Panc1 (cell line): ENCODE data around the gene MGRN1. TPM values are rescaled to one million over a fixed set of nuclear protein-coding genes. Genes with fewer than 3 reads are reported as not detected.

Experiments used
- ATAC-seq: fragments of 200-7000 bp; cut with Tn5 transposase; 2 replicates; pipeline ENCODE4 v1.9.1; 2020; ENCODE audit warnings: mild to moderate bottlenecking, moderate library complexity
- BruUV-seq: library from RNA; stranded (reverse); fragments of 400-500 nt; replicated peaks from 2 replicates; lab custom pipeline; 2021; lab: Mats Ljungman, UMichigan
- CTCF ChIA-PET: fragments of 300-600 bp; sonication (Branson Sonifier 250); formaldehyde crosslinking; loops from one replicate; lab custom pipeline; 2022; ENCODE audit warnings: antibody characterized with exemption; lab: Charles Lee
- POLR2A ChIA-PET: fragments of 300-600 bp; sonication (Branson Sonifier 250); formaldehyde crosslinking; loops from one replicate; lab custom pipeline; 2022; ENCODE audit warnings: antibody characterized with exemption; lab: Charles Lee
- DNase-seq: peaks from one replicate; pipeline ENCODE4 v3.0.0-alpha.2; 2010; ENCODE audit warnings: low read depth, low spot score
- H3K27ac ChIP-seq: 2 replicates; pipeline ENCODE4 v1.5.1; 2011; ENCODE audit warnings: mild to moderate bottlenecking, low read length, inconsistent platforms
- H3K27me3 ChIP-seq: fragments of 200-500 bp; sonication (Bioruptor generic); 2 replicates; pipeline ENCODE4 v1.6.0; 2014; ENCODE audit warnings: low read length, inconsistent platforms; ENCODE audit not compliant: control insufficient read depth, insufficient read depth
- H3K36me3 ChIP-seq: fragments of 200-500 bp; sonication (Bioruptor generic); 2 replicates; pipeline ENCODE4 v1.5.1; 2014; ENCODE audit warnings: inconsistent platforms, mild to moderate bottlenecking, low read length, moderate library complexity; ENCODE audit not compliant: control insufficient read depth, insufficient read depth
- H3K4me1 ChIP-seq: 2 replicates; pipeline ENCODE4 v1.5.1; 2011; ENCODE audit warnings: inconsistent platforms, mild to moderate bottlenecking, low read length, moderate library complexity; ENCODE audit not compliant: control insufficient read depth, insufficient read depth
- H3K4me3 ChIP-seq, 2 experiments: 2 replicates each; pipeline ENCODE4 v1.5.1; 2011 to 2012; ENCODE audit warnings: low read depth in 2 of 2, low read length in 2 of 2, mild to moderate bottlenecking in 2 of 2, inconsistent platforms in 1 of 2, moderate library complexity in 1 of 2
- H3K9me3 ChIP-seq: fragments of 200-500 bp; sonication (Bioruptor generic); 2 replicates; pipeline ENCODE4 v1.5.1; 2014; ENCODE audit warnings: low read depth, mild to moderate bottlenecking, inconsistent platforms, low read length, moderate library complexity; ENCODE audit not compliant: control insufficient read depth, insufficient read depth
- POLR2AphosphoS5 ChIP-seq: IDR thresholded peaks from 2 replicates; pipeline ENCODE4 v1.6.1; 2012; ENCODE audit warnings: mild to moderate bottlenecking, low read depth, low read length, moderate library complexity
- SIN3A ChIP-seq: IDR thresholded peaks from 2 replicates; pipeline ENCODE4 v1.6.1; 2012; ENCODE audit warnings: low read depth, mild to moderate bottlenecking, low read length, moderate library complexity, borderline replicate concordance; ENCODE audit not compliant: insufficient read depth
- TCF7L2 ChIP-seq: IDR thresholded peaks from 2 replicates; pipeline ENCODE4 v1.6.1; 2011; ENCODE audit warnings: mild to moderate bottlenecking, low read depth, low read length, inconsistent platforms
- in situ Hi-C: cut with HindIII; loops from 2 replicates; pipeline ENCODE4 v1.10.0; 2016; ENCODE audit warnings: low sequenced_read_pairs, low pct_unique_long_range_greater_than_20kb
- intact Hi-C: fragments of 100-400 bp; cut with micrococcal nuclease; formaldehyde crosslinking; loops from one replicate; pipeline ENCODE4 v1.10.0; 2022; ENCODE audit not compliant: unreplicated experiment
- total RNA-seq: library from RNA; stranded (reverse); gene quantifications from one replicate; pipeline ENCODE4 v1.2.1, GENCODE V29; 2021; ENCODE audit not compliant: unreplicated experiment
- TF ChIP-seq, protein P1 (sequence below): fragments of 450-650 bp; IDR thresholded peaks from 2 replicates; pipeline ENCODE4 v1.5.1; 2017; ENCODE audit warnings: mild to moderate bottlenecking
- TF ChIP-seq, protein P2 (sequence below), 2 experiments: IDR thresholded peaks; 2 replicates each; pipeline ENCODE4 v1.6.1; 2011 to 2012; ENCODE audit warnings: low read depth in 2 of 2, control low read depth in 1 of 2, low read length in 1 of 2, mild to moderate bottlenecking in 1 of 2, moderate library complexity in 1 of 2; ENCODE audit not compliant: insufficient read depth in 1 of 2

MGRN1 gene
- total RNA-seq, 1 experiment from 2014 or later, result 59.7 TPM

DNA sequence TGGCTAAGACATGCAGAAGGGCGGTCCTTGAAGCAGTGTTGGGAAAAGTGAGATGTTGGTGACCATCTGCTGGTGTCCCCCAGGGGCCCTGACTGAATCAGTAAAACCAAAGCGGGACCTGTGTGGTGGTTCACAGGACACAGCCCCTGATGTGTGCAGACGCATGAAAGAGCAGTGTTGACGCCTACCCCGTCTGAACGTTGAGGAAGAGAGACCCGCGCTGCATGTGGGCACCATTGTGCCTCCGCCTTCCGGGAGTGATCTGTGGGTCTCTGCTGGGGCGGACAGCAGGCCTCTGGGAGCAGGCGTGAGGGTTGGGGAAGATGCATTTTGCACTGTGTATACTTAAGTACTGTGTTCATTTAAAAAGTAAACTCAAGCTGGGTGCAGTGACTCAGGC lies 31.6 kb downstream of the MGRN1 start:
- DNase-seq (no peak), ATAC-seq (no peak)
- in situ Hi-C loops, result no loop called here
- Histone ChIP-seq H3K27ac (no peak overlapping the region), H3K36me3 (no peaks in the 10 kb centered on the region; the same call in 1 of the 2 replicates), H3K27me3 (no peaks in the 10 kb centered on the region), H3K4me1 (no peaks in the 10 kb centered on the region), H3K4me3 (no peak overlapping the region), H3K9me3 (no peaks in the 10 kb centered on the region)
- intact Hi-C loops, result no loop called here
- no TSS peak for BruUV-seq
- ChIA-PET CTCF (no interaction called here), POLR2A (no interaction called here)
- TF ChIP-seq TCF7L2 (no peak), SIN3A (no peak), POLR2AphosphoS5 (no peak)
- TF ChIP-seq, protein P1, sequence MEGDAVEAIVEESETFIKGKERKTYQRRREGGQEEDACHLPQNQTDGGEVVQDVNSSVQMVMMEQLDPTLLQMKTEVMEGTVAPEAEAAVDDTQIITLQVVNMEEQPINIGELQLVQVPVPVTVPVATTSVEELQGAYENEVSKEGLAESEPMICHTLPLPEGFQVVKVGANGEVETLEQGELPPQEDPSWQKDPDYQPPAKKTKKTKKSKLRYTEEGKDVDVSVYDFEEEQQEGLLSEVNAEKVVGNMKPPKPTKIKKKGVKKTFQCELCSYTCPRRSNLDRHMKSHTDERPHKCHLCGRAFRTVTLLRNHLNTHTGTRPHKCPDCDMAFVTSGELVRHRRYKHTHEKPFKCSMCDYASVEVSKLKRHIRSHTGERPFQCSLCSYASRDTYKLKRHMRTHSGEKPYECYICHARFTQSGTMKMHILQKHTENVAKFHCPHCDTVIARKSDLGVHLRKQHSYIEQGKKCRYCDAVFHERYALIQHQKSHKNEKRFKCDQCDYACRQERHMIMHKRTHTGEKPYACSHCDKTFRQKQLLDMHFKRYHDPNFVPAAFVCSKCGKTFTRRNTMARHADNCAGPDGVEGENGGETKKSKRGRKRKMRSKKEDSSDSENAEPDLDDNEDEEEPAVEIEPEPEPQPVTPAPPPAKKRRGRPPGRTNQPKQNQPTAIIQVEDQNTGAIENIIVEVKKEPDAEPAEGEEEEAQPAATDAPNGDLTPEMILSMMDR, result no peak
- TF ChIP-seq, protein P2, sequence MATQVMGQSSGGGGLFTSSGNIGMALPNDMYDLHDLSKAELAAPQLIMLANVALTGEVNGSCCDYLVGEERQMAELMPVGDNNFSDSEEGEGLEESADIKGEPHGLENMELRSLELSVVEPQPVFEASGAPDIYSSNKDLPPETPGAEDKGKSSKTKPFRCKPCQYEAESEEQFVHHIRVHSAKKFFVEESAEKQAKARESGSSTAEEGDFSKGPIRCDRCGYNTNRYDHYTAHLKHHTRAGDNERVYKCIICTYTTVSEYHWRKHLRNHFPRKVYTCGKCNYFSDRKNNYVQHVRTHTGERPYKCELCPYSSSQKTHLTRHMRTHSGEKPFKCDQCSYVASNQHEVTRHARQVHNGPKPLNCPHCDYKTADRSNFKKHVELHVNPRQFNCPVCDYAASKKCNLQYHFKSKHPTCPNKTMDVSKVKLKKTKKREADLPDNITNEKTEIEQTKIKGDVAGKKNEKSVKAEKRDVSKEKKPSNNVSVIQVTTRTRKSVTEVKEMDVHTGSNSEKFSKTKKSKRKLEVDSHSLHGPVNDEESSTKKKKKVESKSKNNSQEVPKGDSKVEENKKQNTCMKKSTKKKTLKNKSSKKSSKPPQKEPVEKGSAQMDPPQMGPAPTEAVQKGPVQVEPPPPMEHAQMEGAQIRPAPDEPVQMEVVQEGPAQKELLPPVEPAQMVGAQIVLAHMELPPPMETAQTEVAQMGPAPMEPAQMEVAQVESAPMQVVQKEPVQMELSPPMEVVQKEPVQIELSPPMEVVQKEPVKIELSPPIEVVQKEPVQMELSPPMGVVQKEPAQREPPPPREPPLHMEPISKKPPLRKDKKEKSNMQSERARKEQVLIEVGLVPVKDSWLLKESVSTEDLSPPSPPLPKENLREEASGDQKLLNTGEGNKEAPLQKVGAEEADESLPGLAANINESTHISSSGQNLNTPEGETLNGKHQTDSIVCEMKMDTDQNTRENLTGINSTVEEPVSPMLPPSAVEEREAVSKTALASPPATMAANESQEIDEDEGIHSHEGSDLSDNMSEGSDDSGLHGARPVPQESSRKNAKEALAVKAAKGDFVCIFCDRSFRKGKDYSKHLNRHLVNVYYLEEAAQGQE (IDR thresholded peaks at IDR 0.05; ENCODE audit: insufficient read depth in 1 of 2, low read depth in 2 of 2, low read length in 1 of 2), result no peak

DNA sequence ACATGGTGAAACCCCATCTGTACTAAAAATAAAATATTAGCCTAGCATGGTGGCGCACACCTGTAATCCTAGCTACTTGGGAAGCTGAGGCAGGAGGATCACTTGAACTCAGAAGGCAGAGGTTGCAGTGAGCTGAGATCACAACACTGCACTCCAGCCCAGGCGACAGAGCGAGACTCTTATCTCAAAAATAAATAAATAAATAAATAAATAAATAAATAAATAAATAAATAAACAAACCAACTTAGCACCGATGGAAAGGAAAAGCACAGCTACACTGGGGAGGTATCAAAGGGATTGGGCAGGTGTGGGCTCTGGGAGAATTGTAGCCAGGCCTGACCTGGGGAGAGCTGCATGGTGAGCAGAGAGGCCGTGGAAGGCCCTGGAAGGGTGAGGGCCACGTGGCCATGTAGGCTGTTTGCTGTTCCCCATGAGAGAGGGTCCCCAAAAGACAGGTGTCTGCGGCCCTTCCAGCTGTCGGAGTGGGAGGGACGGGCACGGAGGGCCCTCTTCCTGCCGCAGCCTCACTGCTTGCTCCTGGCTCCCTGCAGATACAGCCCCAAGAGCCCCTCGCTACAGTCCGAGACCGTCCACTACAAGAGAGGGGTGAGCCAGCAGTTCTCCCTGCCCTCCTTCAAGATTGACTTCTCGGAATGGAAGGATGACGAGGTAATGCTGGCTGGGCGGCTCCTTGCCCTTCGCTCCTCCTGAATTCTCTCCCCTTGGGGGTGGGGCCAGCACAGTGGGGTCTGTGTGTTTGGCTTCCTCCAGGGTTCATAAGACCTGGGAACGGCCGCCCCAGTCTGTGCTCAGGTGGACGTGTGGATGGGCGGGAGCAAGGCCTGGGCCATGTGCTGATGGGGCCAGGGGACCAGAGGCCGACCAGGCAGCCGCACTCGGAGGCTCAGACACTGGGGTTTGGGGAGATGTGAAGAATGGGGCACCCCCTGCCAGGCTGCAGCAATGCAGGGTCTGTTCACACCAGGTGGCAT lies 32.4 kb downstream of the MGRN1 start:
- H3K4me3 ChIP-seq, result no peak overlapping the region
- ChIA-PET POLR2A (no interaction called here), CTCF (interaction anchor here (0.6 kb wide), 1 partner anchor 362 kb away, joined by 3 read pairs; no protein-coding TSS in a partner anchor)
- H3K27ac ChIP-seq, result no peak overlapping the region
- H3K27me3 ChIP-seq, result no peaks in the 10 kb centered on the region
- ATAC-seq (no peak), DNase-seq (no peak)
- H3K9me3 ChIP-seq, result no peaks in the 10 kb centered on the region
- intact Hi-C loops, result no loop called here
- no peaks in the 10 kb centered on the region for H3K4me1 ChIP-seq
- no peak for TF ChIP-seq SIN3A
- TF ChIP-seq TCF7L2, result no peak
- H3K36me3 ChIP-seq, result no peaks in the 10 kb centered on the region; the same call in 1 of the 2 replicates
- in situ Hi-C loops, result no loop called here
- BruUV-seq, result no TSS peak
